Ramos (cell line): ENCODE measurements around the gene RPP40.
"Not testable (repeated sequence)": the region's sequence is repeated elsewhere in the genome, so short reads cannot be mapped to it uniquely, and the experiment has no call there.

ENCODE experiments used
- in situ Hi-C: fragments of 300-500 bp; cut with MboI; formaldehyde crosslinking; loops from one replicate; pipeline ENCODE4 v1.14.3; 2022; ENCODE audit warnings: low sequenced_read_pairs; ENCODE audit not compliant: unreplicated experiment

RPP40 gene

GRCh38 chr6:5020142-5020541 is 16.3 kb upstream of the RPP40 start:
- in situ Hi-C loops, result no loop called here

- in situ Hi-C loops, result no loop called here
Measured at GRCh38 chr6:5014072-5014561, 10.3 kb upstream of the RPP40 start.

- in situ Hi-C loops, result no loop called here
Measured at GRCh38 chr6:5012519-5012918, 8.7 kb upstream of the RPP40 start.

- in situ Hi-C loops, result no loop called here
Measured at GRCh38 chr6:5011346-5011745, 7.5 kb upstream of the RPP40 start.

- in situ Hi-C loops, result no loop called here
Measured at GRCh38 chr6:5007531-5007930, 3.7 kb upstream of the RPP40 start.

GRCh38 chr6:5006222-5006621 is 2.4 kb upstream of the RPP40 start:
- in situ Hi-C loops, result no loop called here

- in situ Hi-C loops, result not testable (repeated sequence)
Measured at GRCh38 chr6:5005038-5005433, 1.2 kb upstream of the RPP40 start.

GRCh38 chr6:5004373-5005037 is 668 bp upstream of the RPP40 start:
- in situ Hi-C loops, result no loop called here

- in situ Hi-C loops, result no loop called here
Measured at GRCh38 chr6:4999586-4999985, 4.3 kb downstream of the RPP40 start.

GRCh38 chr6:4997862-4998261 is 6.0 kb downstream of the RPP40 start:
- in situ Hi-C loops, result no loop called here

GRCh38 chr6:4994741-4995140 is 9.1 kb downstream of the RPP40 start:
- in situ Hi-C loops, result no loop called here

- in situ Hi-C loops, result no loop called here
Measured at GRCh38 chr6:4987432-4987831, 16.4 kb downstream of the RPP40 start.

GRCh38 chr6:4986999-4987398 is 16.8 kb downstream of the RPP40 start:
- in situ Hi-C loops, result no loop called here

GRCh38 chr6:4983322-4983721 is 20.5 kb downstream of the RPP40 start:
- in situ Hi-C loops, result no loop called here

- in situ Hi-C loops, result no loop called here
Measured at GRCh38 chr6:4981761-4982160, 22.1 kb downstream of the RPP40 start.

GRCh38 chr6:4979426-4979825 is 24.4 kb downstream of the RPP40 start:
- in situ Hi-C loops, result no loop called here

- in situ Hi-C loops, result no loop called here
Measured at GRCh38 chr6:4977468-4977867, 26.4 kb downstream of the RPP40 start.

- in situ Hi-C loops, result no loop called here
Measured at GRCh38 chr6:4975506-4975905, 28.3 kb downstream of the RPP40 start.

GRCh38 chr6:4974962-4975361 is 28.9 kb downstream of the RPP40 start:
- in situ Hi-C loops, result no loop called here

- in situ Hi-C loops, result no loop called here
Measured at GRCh38 chr6:4973982-4974745, 29.7 kb downstream of the RPP40 start.

- in situ Hi-C loops, result no loop called here
Measured at GRCh38 chr6:4973415-4973814, 30.4 kb downstream of the RPP40 start.

- in situ Hi-C loops, result no loop called here
Measured at GRCh38 chr6:4972438-4972837, 31.4 kb downstream of the RPP40 start.
